HG03139 (cell line): Measurements from ENCODE around the gene KCNMA1.

Source experiments
- ATAC-seq: cut with Tn5 transposase; IDR thresholded peaks from one replicate; pipeline ENCODE4 v1.9.1; 2021; ENCODE audit not compliant: unreplicated experiment

The KCNMA1 gene

DNA sequence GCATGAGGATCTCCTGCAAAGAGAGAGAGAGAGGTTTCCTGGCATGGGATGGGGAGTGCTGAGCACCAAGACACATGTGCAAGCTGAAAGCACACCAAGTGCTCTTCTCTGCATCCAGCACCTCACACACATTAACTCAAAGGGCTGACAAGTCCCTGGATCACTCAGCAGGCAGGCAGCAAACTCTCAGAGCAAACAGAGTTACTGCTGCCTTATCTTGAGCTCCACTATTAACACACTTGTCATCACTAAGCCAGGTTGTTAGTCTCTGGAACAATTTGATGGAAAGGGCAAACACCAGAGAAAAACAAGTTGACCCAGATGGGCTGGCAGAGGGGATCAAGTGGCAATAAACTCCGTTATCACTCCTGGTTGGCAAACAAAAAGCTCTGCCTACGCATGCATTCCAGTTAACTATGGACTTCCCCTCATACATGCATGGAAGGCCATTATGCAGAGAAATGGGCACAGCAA is 349.9 kb downstream of the KCNMA1 start:
- ATAC-seq, result no peak

DNA sequence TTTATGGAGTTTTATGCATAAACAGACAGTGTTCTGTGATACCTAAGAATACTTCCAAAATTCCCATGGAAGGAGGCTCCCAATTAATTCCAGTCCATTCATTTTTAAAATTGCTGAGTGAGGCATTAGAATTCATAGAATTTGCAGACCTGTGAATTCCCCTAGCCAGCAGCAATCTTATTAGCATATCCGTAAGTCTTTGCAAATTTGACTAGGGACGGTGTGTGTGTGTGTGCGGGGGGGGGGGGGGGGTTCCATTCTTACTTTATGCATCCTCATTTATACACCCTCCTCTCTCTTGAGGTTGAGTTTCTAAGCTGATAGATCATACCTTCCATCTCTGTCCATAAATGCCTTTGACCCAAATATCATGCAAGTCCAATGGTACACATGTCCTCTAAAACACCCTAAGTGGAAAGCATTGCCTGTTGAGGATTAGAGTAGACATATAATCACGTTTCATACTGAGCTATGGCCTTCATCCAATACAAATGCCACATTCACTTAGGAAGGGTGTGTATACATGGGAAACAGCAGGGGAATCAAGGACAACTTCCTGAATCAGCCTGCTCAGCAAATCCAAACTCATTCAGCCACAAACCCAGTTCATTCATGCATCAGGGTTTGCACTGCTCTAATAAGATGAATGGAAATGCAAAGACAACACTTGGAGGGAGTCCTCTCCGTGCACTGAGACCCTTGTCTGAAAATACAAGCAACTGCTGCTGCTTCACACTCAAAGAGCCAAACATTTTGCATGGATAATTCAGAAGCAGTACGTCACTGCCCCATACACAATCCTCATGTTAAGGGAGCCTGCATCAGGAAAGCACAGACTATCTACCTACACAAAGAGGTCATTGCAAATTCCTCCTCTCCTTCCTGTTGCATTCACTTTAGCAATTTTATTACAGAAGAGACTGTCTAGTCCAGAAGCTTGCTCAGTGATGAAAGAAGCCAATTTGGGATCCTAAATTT is 350.8 kb downstream of the KCNMA1 start:
- ATAC-seq, result no peak

DNA sequence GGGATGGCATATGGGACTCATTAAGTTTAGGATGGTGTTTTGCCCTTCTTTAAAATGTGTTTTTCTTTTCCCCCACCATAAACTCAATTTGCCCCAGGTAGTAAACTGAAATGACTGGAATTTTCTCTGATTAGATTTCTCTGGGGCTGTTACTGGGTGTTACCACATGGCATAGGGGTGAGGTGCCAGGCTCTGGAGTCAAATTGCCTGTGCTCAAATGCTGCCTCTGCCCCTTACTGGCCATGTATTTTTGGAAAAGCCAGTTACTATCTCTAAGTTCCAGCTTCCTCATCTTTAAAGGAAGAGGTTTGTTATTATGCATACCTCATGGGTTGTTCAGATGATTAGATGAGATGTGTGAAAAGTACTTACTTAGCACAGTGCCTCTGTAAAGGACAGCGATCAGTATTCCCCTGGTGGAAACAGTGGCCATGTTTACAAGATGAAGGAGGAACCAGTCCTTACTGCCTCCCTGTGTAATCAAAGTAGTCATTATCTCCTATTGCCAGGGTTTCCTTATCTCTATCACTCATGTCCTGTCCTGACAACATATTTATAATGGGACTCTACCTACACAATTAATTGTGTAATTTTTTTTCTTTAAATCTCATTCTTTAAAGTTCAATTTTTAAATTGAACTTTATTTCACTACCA is 352.0 kb downstream of the KCNMA1 start:
- ATAC-seq, result no peak

DNA sequence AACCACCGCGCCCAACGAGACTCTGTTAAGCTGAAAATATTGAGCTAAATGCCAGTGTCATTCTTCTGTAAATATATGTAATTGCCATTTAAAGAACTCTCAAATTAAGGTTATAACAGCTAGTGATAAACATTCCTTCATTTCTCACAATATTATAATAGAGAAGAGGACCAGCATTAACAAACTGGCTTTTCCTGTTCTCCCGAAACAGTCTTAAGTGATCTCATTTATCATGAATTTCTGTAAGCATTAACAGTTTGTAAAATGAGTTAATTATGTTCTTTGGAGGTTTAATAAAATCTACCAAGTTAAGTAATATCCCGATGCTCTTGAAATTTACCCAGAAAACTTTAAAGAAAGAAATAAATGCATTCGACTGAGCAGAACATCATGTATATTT is 352.8 kb downstream of the KCNMA1 start:
- no peak for ATAC-seq

DNA sequence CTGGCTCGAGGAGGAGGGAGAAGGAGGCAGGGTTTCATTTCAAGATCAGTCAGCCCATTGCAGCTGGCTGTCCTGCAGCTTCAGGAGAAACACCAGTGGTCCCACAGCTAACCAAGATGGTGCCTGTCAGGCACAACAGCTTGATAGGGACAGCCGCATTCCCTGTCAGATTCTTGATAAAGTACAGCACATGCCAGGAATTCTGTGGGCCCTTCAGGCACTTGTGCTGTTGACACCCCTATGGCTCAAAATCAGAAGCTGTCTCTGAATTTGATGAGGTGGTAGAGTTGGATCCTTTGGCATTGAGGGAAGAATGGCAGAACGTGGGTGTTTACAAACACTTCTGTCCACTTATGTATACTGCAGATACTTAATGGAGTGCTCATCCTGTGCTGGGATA is 354.3 kb downstream of the KCNMA1 start:
- ATAC-seq, result no peak

DNA sequence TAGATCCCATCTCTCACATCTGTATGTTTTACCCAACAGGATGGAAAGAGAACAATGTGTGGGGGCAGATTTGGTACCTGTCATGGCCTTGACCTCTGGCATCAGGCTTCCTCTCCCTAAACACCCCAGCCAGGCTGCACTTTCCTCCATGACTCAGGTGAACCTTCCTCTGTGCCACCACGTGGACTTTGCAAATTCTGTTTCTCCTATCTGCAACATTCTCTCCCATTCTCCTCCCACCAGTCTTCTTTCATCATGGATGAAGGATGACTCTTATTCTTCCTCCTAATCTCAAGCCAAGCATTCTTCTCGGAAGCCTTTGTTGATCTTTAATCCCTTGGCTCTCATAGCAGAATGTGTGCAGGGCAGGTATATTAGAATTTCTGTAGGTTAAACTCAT is 355.4 kb downstream of the KCNMA1 start:
- ATAC-seq, result no peak

DNA sequence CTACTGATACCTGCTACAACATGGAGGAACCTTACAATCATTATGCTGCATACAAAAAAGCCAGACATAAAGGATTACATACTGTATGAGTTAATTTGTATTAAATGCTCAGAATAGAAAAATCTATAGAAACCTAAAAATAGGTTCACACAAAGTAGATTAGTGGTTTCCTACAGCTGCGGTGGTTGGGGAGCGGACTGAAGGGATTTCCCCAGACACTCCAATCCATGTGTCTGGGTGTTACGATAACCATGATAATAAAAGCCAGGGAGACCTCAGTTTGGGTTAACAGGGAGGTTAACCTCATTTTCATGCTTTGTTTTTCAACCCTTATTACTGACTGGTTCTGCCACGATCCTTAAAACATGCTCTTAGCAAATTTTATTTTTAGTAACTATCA is 355.9 kb downstream of the KCNMA1 start:
- ATAC-seq, result no peak

DNA sequence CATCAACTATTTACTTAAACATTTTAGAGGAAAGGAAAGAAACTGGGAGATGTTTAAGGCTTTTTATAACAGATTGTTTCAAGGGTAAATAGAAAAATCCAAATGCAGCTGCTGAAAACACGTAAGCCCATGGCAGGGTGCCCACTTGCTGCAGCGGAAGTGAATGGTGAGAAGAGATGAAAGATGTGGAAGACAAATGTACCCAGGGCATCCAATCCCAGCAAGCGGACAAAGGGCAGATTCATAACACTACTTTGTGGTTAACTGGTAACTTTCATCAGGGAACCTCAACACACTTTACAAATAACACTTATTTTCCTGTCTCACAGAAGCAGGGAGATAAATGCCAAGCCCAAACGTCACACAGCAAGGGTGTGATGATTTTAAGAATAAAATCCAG is 358.4 kb downstream of the KCNMA1 start:
- ATAC-seq, result no peak

DNA sequence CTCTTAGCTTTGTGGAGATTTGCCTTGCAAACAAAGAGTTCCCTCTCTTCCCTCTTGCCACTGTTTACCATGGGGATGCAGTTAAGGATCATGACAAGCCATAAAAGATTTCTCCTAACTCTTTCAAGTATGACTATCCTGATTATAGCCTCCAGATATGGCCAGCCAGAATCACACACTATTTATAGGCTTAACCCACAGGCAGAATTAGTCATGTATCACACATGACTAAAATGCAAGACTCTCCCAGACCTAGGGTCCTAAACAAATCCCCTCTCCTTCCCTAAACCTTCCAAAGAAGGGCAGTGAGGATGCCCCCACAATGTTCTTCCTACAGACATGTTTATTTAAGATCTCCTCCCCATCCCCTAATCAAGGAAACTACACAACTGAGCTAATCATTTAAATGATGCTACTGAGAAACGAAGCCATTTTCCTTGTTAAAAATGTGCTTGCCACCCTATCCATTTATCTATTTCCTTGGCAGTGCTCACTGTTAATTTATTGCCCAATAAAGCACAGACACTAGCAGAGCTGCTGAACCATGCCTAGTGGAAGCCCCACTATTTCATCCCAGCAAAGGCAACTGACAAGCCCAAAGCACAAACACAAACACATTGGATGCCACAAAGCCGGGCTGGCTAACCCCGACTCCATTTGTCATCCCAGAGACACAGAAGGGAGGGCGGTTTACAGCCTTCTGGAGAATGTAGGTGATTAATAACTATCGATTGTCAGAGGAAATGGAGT is 363.4 kb downstream of the KCNMA1 start:
- no peak for ATAC-seq

DNA sequence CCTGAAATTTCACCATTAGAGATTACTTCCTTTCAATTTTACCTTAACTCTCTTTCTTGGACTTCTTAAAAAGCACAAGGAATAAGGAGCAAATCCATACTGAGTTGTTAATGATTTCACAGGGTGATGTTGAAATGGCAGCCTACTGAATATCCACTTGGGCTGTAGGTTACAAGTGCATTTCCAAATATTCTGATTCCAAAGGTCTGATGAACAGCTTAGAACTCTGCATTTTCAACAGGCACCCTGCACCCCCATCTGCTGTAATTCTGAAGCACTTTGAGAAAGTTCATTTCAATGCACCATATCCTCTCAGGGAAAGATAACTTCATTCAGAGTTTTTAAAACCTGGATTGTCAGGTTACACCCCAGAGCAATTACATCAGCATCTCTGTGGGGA is 368.4 kb downstream of the KCNMA1 start:
- ATAC-seq, result no peak

DNA sequence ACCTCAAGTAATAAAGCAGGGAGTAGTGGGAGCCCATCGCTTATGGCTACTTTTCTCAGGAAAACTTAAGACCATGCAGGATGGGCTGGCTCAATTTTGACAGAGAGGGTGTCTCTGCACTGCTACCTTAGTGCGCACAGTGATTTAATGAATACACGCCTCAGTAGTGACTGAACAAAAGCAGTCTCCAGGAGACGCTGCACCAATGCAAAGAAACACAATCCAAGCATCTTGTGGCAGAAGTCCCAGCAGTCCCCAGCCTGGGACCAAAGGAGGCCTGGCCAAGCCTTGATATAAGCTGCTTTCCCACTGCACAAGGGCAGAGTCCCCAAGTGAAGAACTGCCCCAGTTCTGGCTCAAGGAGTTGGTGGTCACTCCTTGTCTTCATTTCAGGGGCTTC is 368.9 kb downstream of the KCNMA1 start:
- no peak for ATAC-seq

DNA sequence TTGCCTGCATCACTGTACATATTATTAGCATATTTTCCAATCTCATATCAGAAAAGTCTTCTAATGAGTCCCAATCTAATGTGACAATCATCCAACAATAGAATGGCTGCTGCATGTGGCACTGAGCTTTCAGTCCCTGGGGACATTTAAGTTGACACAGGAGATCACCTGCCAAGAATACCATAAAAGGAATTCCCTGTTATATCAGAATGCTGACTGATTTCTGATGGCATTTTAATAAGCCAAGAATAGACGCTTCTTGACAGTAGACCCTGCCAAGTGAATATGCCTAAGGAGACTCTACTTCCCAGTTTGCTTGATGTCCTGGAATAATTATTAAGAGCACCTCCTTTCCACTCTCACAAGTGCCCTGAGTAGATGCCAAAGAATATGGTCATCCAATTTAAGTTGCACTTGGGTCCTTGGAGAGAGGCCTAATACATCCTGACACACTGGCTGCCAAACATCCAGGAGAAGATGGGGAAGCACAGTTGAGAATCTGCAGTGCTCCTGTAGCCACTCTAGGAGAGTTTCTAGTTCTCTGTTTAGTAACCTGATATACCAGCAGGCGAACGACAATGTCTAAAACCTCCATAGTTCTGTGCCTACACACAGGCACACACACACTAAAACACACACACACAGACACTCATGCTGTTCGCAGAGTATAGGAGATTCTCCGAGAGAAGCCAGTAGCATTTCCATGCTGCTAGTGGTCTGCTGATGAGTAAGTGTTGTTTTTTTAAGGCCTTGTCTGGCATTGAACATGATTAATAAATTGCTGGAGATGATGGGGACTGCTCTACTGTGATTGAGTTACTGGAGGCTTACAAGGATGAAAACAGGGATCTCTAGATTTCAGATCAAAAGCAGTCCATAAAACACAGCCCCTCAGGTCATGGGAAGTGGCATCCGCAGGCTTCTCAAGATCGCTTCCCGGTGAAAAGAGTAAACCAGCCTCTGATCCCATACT is 369.6 kb downstream of the KCNMA1 start:
- ATAC-seq, result no peak

DNA sequence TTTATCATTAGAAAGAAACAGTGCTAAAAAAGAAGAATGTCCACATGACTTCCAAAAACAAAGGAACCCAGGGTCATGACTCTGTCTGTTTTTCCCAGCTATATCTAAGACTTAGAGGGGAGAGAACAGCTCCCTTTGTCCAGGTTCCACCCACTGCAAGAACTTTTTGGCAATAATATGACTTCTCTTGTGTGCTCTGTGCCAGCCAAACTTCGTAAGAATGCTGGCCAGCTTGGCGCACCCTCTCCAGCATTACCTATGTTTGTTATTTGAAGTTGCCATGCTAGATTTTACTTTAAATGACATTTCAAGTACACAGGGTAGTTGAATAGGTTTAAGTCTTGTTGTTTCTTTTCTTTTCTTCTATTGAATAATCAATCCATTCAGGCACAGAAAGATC is 371.4 kb downstream of the KCNMA1 start:
- ATAC-seq, result no peak

DNA sequence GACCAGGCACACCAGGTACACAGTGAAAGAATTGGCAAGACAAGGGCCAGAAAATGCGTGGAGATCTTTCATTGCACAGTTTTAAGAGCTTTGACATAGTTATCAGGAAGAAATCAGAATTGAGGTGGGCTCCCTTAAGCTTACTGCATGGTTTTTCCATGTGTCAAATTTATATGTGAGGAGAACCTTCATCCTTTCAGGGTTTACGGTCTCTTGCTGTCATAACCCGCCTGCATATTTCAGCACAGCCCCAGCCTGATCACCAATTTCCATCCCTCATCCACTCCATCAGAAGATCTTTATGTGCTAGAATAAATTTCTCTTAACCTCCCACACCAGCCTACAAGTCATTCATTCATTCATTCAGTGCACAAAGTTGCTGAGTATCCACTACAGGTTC is 373.1 kb downstream of the KCNMA1 start:
- no peak for ATAC-seq

DNA sequence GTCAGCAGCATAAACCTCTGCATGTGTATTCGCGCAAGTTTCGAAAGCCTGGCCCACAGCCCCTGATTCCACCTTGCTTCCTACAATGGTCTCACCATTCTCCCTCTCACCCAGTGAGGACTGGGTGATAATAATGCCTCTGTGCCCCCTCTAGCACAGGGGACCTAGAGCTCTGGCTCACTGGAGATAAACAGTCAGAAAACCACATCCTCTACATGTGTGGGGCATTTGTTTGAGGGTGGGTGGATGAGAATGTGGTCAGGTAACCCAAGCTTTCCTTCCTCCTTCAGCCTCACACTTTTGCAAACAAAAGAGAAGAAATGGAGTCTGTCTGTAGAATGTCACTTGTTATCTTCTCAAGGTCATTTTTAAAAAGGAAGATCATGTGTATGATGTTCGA is 373.5 kb downstream of the KCNMA1 start:
- ATAC-seq, result peak; percentile 77

DNA sequence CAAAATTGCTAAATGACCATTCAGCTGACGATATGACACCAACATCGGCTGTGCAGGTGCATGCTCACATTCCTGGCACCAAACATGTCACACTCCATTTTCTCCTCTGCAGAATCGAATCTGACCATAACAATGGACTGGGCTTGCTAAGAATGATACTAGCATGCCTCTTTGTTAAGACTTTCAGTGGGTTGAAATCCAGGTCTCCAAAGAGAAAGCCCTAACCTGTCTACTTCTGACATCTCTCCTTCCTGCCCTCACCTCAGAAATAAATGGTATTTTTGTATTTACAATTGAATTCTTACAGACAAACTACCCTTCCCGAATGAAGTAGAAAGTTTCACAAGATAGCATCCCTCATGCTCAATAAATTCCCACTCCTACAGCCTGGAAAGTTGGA is 373.9 kb downstream of the KCNMA1 start:
- ATAC-seq, result no peak

DNA sequence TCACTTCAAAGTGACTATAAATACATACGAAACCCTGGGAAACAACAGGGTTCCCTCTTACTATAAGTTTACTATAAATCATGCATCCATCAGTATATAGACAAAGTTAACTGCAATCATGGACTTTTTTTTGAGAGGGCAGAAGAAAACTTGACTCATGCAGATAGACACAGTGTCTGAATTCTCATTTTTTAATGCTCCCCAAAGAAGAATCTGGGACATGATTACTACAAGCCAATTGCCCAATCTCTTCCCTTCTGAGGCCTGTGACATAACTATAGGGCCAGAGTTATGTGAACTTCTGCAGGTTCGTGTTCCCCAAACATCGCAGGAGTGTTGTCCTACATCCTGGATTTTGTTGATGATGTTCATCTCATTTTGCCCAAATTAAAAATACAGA is 376.5 kb downstream of the KCNMA1 start:
- no peak for ATAC-seq

DNA sequence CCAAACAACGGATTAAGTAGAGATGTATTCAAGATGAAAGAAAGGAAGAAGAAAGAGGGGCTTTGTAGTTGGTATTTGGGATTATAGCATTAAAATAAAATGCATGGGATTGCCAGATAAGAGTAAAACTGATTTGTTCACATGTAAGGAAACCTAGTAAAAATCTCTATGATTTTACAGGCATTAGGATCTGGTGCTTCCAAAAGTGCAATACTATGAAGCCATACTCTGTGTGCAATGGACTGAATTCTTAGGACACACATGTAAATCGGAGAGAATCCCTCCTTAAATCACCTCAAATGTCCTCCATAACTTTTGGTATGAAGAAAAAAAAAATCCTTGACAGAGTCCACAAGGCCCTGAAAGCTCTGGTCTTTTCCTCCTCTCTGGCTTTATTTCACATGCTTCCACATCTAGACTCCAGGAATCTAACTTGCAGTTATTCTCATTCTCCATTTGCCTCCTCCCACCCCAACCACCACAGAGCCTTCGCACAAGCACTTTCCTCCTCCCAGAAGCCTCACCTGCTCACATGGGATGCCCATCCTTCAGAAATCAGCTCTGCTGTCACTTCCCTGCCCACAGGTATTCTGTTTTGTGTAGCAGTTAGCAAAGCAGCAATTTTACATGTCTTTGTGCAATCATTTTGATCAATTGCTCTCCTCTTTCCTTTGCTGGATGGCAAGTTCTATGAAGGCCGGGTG is 378.3 kb downstream of the KCNMA1 start:
- ATAC-seq, result no peak

DNA sequence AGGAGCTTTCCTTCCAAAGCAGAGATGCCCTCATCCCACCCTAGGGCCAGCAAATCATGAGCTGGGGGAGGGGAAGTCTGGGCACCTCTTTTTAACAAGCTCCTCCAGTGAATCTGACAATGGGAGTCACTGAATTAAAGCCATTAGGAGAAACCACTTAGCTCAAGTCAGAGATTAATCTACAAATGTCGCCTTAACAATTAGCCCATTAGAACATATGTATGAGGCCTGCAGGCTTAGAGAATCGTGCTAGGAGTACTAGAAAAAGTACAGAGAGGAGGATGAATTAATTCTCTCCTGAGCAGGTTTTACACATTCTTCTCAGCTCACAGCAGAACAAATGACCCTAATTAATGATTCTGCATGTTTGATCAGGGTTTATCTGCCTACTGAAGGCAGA is 381.3 kb downstream of the KCNMA1 start:
- no peak for ATAC-seq

DNA sequence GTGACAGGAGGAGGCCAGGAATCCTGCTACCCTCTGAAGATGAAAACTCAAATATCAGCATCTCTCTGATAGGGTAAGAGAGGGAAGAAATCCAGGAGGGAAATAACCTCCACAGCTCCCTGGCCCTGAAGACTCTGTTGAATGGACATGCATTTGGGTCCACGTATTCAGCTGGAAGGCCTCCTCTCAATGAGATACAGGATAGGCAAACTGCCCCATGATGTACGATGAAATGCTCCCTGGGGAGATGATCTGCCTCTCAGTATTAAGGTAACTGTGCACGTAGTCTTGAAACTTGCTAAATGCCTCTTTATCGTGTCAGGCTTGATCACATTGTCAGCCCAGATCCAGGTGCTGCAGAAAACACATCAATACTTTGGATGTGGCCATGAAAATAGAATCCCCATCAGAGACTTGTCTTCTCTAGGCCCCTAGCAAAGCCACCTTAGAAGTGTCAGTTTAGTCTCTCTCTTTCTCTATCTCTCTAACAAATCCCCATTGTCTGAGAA is 384.0 kb downstream of the KCNMA1 start:
- ATAC-seq, result no peak
